Duodenal mucosa (tissue), 2 donors: ENCODE data around the gene RBMY1J.
"Not testable (repeated sequence)": the region's sequence is repeated elsewhere in the genome, so short reads cannot be mapped to it uniquely, and the experiment has no call there.

Experiments
- H3K27ac ChIP-seq: one replicate; pipeline ENCODE4 v1.7.0; 2013; ENCODE audit warnings: low read depth, low read length
- H3K27me3 ChIP-seq, 2 donors: one replicate each; pipeline ENCODE4 v1.7.0; 2013; ENCODE audit warnings: low read length in 2 of 2, control low read depth in 1 of 2; ENCODE audit not compliant: insufficient read depth in 2 of 2, control insufficient read depth in 1 of 2
- H3K36me3 ChIP-seq, 2 donors: one replicate each; pipeline ENCODE4 v1.7.0; 2013; ENCODE audit warnings: low read length in 2 of 2, control low read depth in 1 of 2; ENCODE audit not compliant: insufficient read depth in 2 of 2, control insufficient read depth in 1 of 2
- H3K4me1 ChIP-seq, 2 donors: one replicate each; pipeline ENCODE4 v1.7.0; 2013; ENCODE audit warnings: low read length in 2 of 2, control low read depth in 1 of 2; ENCODE audit not compliant: insufficient read depth in 2 of 2, control insufficient read depth in 1 of 2
- H3K4me3 ChIP-seq, 2 donors: one replicate each; pipeline ENCODE4 v1.7.0; 2013; ENCODE audit warnings: low read length in 2 of 2, low read depth in 1 of 2
- H3K9ac ChIP-seq, 2 donors: one replicate each; pipeline ENCODE4 v1.7.0; 2013; ENCODE audit warnings: low read length in 2 of 2, low read depth in 1 of 2
- H3K9me3 ChIP-seq, 2 donors: one replicate each; pipeline ENCODE4 v1.7.0; 2013; ENCODE audit warnings: low read length in 2 of 2, control low read depth in 1 of 2; ENCODE audit not compliant: control insufficient read depth in 1 of 2

Gene RBMY1J

DNA sequence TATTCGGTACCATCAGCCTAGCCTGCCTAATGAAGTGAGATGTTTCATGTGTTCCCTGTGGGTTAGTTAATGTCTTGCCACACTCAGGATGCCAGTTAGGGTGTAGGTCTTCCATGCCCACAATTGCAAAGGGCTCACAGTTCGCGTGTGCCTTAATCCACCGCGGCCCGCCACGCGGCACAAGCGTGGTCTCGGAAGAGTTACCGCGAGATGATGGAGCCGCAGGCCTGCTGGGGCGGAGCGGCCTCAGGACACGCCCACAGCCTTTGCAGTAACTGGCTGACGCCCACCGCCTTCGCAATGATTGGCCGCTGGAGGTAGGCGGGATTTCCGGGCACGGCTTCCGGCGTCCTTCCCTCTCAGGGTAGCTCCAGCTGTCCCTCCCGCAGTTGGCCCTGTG is at the start of gene RBMY1J:
TSS of gene RBMY1J (plus strand) at position 301 of the 400 bp plus-strand sequence. CDS start 2,038 bp downstream, outside the sequence.
- not testable (repeated sequence) for H3K9me3 ChIP-seq, H3K27ac ChIP-seq, H3K9ac ChIP-seq, H3K4me1 ChIP-seq, H3K36me3 ChIP-seq, H3K4me3 ChIP-seq, H3K27me3 ChIP-seq

DNA sequence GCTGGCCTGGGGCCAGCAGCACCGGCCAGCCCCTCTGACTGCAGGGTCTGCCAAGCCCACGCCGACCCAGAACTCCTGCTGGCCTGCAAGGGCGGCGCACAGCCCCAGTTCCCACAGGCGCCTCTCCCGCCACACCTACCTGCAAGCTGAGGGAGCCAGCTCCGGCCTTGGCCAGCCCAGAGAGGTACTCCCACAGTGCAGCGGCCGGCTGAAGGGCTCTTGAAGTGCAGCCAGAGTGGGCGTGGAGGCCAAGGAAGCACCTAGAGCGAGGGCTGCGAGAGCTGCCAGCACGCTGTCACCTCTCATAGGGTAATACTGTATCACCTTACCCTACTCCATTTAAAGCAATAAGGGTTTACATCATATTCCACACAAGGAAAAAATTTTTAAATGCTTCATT is 35.8 kb upstream of the RBMY1J start:
- H3K27ac ChIP-seq, result no peak overlapping the region
- no peaks in the 10 kb centered on the region for H3K4me1 ChIP-seq
- no peaks in the 10 kb centered on the region for H3K36me3 ChIP-seq
- no peak overlapping the region for H3K9ac ChIP-seq
- no peak overlapping the region for H3K4me3 ChIP-seq
- no peaks in the 10 kb centered on the region for H3K27me3 ChIP-seq
- H3K9me3 ChIP-seq, result no peaks in the 10 kb centered on the region

DNA sequence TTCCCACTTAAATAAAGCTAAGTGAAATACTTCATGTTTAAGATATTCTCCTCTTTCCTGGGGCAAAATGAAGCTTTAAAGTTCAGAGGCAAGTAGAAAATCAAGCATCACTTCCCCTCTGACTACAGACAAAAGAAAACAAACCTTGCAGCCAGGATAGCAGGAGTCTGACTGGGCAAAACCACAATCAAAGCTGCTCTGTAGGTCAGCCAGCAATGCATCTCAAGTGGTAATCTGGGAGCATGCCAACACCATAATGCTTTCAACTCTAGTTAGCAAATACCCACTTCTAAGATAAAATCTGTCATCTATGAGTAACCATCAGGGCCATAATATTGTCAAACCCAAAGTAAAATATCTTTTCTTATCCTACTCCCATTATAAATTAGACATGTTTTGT is 32.6 kb upstream of the RBMY1J start:
- Histone ChIP-seq H3K4me1 (no peaks in the 10 kb centered on the region), H3K36me3 (no peaks in the 10 kb centered on the region), H3K9ac (no peak overlapping the region), H3K27ac (no peak overlapping the region), H3K4me3 (no peak overlapping the region), H3K27me3 (no peaks in the 10 kb centered on the region), H3K9me3 (no peaks in the 10 kb centered on the region)

DNA sequence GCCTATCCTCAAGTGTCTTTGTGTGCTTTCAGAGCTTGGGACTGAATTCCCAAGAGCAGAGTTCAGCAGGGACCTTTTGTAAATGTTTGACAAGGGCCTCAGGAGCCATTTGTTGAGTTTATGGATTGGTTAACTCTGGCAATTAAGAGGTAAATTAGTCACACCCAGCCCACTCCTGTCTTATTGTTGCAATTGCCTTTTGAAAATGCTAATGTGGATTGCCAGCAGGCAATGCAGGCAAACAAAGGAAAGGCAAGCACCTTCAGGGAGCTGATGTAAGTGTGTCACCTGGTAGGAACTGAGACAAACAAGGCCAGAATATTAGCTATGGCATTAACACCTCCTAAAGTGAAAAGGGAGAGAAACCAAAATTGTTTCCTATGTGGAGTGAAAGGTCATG is 29.7 kb upstream of the RBMY1J start:
- H3K9ac ChIP-seq, result no peak overlapping the region

DNA sequence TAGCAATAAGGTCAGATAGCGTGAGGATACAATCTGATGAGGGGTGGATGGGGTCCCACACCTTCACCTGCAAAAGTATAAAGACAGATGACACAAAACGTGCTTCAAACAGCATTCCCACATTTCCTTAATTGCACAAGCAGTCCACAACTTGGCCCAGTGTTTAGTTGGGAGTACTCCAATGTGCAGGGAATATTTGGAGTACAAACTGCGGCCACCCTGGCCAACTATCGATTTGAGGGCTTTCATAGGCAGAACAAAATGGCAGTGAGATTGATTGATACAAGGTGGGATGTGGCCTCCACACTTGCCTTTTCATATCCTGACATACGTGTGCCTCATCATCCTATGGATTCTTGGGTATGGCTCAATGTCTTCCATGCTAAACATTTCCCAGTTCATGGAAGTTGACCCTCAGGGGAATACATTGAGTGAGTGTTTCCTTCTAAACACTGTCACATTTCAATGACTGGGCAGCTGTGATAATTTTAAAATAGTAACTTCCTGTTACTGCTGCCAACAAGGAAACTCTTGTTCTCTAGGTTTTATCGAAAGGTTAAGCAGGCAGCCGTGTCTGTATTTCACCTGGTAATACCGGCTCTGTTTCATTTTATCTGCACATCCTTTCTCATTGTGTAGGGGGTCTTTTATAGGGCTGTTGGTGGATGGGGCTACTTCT is 41.6 kb downstream of the RBMY1J start:
- H3K9me3 ChIP-seq, H3K27ac ChIP-seq, H3K36me3 ChIP-seq, H3K9ac ChIP-seq, H3K27me3 ChIP-seq, H3K4me1 ChIP-seq, H3K4me3 ChIP-seq: not testable (repeated sequence)

More for the DNA sequence above, 29.7 kb upstream of the RBMY1J start:
- no peak overlapping the region for H3K4me3 ChIP-seq
- no peak overlapping the region for H3K27ac ChIP-seq
- no peaks in the 10 kb centered on the region for H3K27me3 ChIP-seq
- no peaks in the 10 kb centered on the region for H3K4me1 ChIP-seq
- H3K9me3 ChIP-seq, result no peaks in the 10 kb centered on the region
- no peaks in the 10 kb centered on the region for H3K36me3 ChIP-seq

DNA sequence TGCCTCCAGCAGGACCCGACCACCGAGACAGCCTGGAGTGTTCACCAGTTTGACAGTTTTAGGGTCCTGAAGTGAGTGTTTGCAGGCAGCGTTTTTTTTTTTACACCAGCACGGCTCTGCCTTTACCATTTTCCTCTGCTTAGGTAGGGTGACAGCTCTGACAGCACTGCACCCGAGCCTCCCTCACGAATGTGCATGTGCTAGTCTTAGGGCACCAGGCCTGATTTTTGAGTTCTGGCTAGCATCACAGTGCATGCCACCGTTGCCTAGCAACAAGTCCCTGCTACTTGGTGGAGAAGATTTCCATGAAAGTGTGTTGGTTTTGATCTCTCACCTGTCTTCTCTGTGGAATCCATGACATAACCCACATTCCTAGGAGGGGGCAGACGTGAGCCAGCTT is 52.3 kb downstream of the RBMY1J start:
- H3K27me3 ChIP-seq, H3K9ac ChIP-seq, H3K36me3 ChIP-seq, H3K27ac ChIP-seq, H3K4me3 ChIP-seq, H3K4me1 ChIP-seq, H3K9me3 ChIP-seq: not testable (repeated sequence)

DNA sequence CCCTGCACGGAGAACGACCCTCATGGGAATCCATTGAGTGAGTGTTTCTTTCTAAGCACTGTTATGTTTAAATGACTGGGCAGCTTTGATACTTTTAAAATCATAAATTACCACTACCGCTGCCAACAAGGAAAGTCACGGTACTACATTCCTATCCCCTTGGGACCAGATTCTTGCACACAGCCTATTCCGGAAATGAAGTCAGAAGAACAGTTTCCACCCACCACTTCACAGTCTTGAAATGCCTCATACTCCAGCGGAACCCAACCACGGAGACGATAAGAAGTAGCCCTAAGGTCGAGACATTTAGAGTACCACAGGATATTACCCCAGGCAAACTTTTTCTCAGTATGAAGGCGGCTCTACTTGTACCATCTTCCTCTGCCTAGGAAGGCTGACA is 58.8 kb downstream of the RBMY1J start:
- not testable (repeated sequence) for H3K9me3 ChIP-seq, H3K27ac ChIP-seq, H3K4me3 ChIP-seq, H3K4me1 ChIP-seq, H3K27me3 ChIP-seq, H3K9ac ChIP-seq, H3K36me3 ChIP-seq
